Measurements from ENCODE around the gene MOB4. TPM values are rescaled to one million over a fixed set of nuclear protein-coding genes. Genes with fewer than 3 reads are reported as not detected.

Gene MOB4
- total RNA-seq, 1 donor from 2014 or later, result 25.1 TPM

GRCh38 chr2:197506658-197507057, 9.2 kb upstream of the MOB4 start:
- Histone ChIP-seq H3K9ac (ENCODE audit: low read depth in 1 of 3, low read length in 3 of 3) (no peak overlapping the region), H3K4me3 (ENCODE audit: low read length in 3 of 3) (no peak overlapping the region), H3K4me1 (ENCODE audit: control insufficient read depth in 3 of 3, insufficient read depth in 3 of 3, low read length in 3 of 3) (peaks cover 7% of the 10 kb centered on the region in 3 donors), H3K9me3 (ENCODE audit: control insufficient read depth in 3 of 3, low read length in 3 of 3) (no peaks in the 10 kb centered on the region), H3K27ac (ENCODE audit: low read depth, low read length) (no peak overlapping the region), H3K36me3 (ENCODE audit: control insufficient read depth in 3 of 3, insufficient read depth in 3 of 3, low read length in 3 of 3) (peaks cover 14 to 25% (median 14%) of the 10 kb centered on the region in 3 donors), H3K27me3 (ENCODE audit: control insufficient read depth in 3 of 3, insufficient read depth in 3 of 3, low read length in 3 of 3) (no peaks in the 10 kb centered on the region)

- H3K4me1 ChIP-seq (ENCODE audit: control insufficient read depth in 3 of 3, insufficient read depth in 3 of 3, low read length in 3 of 3), result peaks cover 5 to 16% (median 6%) of the 10 kb centered on the region in 3 donors
- no peaks in the 10 kb centered on the region for H3K27me3 ChIP-seq (ENCODE audit: control insufficient read depth in 3 of 3, insufficient read depth in 3 of 3, low read length in 3 of 3)
- peaks cover 0 to 2% (median 0%) of the 10 kb centered on the region in 3 donors for H3K36me3 ChIP-seq (ENCODE audit: control insufficient read depth in 3 of 3, insufficient read depth in 3 of 3, low read length in 3 of 3)
- no peak overlapping the region for H3K27ac ChIP-seq (ENCODE audit: low read depth, low read length)
- no peak overlapping the region for H3K9ac ChIP-seq (ENCODE audit: low read depth in 1 of 3, low read length in 3 of 3)
- no peak overlapping the region for H3K4me3 ChIP-seq (ENCODE audit: low read length in 3 of 3)
- H3K9me3 ChIP-seq (ENCODE audit: control insufficient read depth in 3 of 3, low read length in 3 of 3), result no peaks in the 10 kb centered on the region
Measured at GRCh38 chr2:197513915-197514314, 2.0 kb upstream of the MOB4 start.

- H3K36me3 ChIP-seq (ENCODE audit: control insufficient read depth in 3 of 3, insufficient read depth in 3 of 3, low read length in 3 of 3), result no peaks in the 10 kb centered on the region
- H3K27me3 ChIP-seq (ENCODE audit: control insufficient read depth in 3 of 3, insufficient read depth in 3 of 3, low read length in 3 of 3), result no peaks in the 10 kb centered on the region
- no peaks in the 10 kb centered on the region for H3K9me3 ChIP-seq (ENCODE audit: control insufficient read depth in 3 of 3, low read length in 3 of 3)
- H3K4me1 ChIP-seq (ENCODE audit: control insufficient read depth in 3 of 3, insufficient read depth in 3 of 3, low read length in 3 of 3), result peaks cover 5 to 16% (median 8%) of the 10 kb centered on the region in 3 donors
- H3K27ac ChIP-seq (ENCODE audit: low read depth, low read length), result peak overlapping the region; percentile 96
- peak overlapping the region; percentile 85 to 99 (median 93) for H3K9ac ChIP-seq (ENCODE audit: low read depth in 1 of 3, low read length in 3 of 3)
- H3K4me3 ChIP-seq (ENCODE audit: low read length in 3 of 3), result peak overlapping the region; percentile 87 to 90 (median 87)
Measured at GRCh38 chr2:197514754-197515153, 1.1 kb upstream of the MOB4 start.

GRCh38 chr2:197515315-197515738, 539 bp upstream of the MOB4 start:
- Histone ChIP-seq H3K4me1 (ENCODE audit: control insufficient read depth in 3 of 3, insufficient read depth in 3 of 3, low read length in 3 of 3) (peaks cover 5 to 16% (median 8%) of the 10 kb centered on the region in 3 donors), H3K4me3 (ENCODE audit: low read length in 3 of 3) (peak overlapping the region; percentile 87 to 90 (median 87)), H3K9me3 (ENCODE audit: control insufficient read depth in 3 of 3, low read length in 3 of 3) (no peaks in the 10 kb centered on the region), H3K36me3 (ENCODE audit: control insufficient read depth in 3 of 3, insufficient read depth in 3 of 3, low read length in 3 of 3) (no peaks in the 10 kb centered on the region), H3K27me3 (ENCODE audit: control insufficient read depth in 3 of 3, insufficient read depth in 3 of 3, low read length in 3 of 3) (no peaks in the 10 kb centered on the region), H3K27ac (ENCODE audit: low read depth, low read length) (peak overlapping the region; percentile 96), H3K9ac (ENCODE audit: low read depth in 1 of 3, low read length in 3 of 3) (peak overlapping the region; percentile 85 to 99 (median 93))

GRCh38 chr2:197516393-197516761, 511 bp downstream of the MOB4 start:
- peak overlapping the region; percentile 96 for H3K27ac ChIP-seq (ENCODE audit: low read depth, low read length)
- no peaks in the 10 kb centered on the region for H3K27me3 ChIP-seq (ENCODE audit: control insufficient read depth in 3 of 3, insufficient read depth in 3 of 3, low read length in 3 of 3)
- H3K4me1 ChIP-seq (ENCODE audit: control insufficient read depth in 3 of 3, insufficient read depth in 3 of 3, low read length in 3 of 3), result peaks cover 5 to 16% (median 8%) of the 10 kb centered on the region in 3 donors
- peak overlapping the region; percentile 82 to 93 (median 85) for H3K9ac ChIP-seq (ENCODE audit: low read depth in 1 of 3, low read length in 3 of 3)
- no peaks in the 10 kb centered on the region for H3K36me3 ChIP-seq (ENCODE audit: control insufficient read depth in 3 of 3, insufficient read depth in 3 of 3, low read length in 3 of 3)
- peak overlapping the region; percentile 87 to 96 (median 90) for H3K4me3 ChIP-seq (ENCODE audit: low read length in 3 of 3)
- H3K9me3 ChIP-seq (ENCODE audit: control insufficient read depth in 3 of 3, low read length in 3 of 3), result no peaks in the 10 kb centered on the region

GRCh38 chr2:197517150-197517549, 1.3 kb downstream of the MOB4 start:
- no peaks in the 10 kb centered on the region for H3K36me3 ChIP-seq (ENCODE audit: control insufficient read depth in 3 of 3, insufficient read depth in 3 of 3, low read length in 3 of 3)
- no peak overlapping the region for H3K27ac ChIP-seq (ENCODE audit: low read depth, low read length)
- no peaks in the 10 kb centered on the region for H3K27me3 ChIP-seq (ENCODE audit: control insufficient read depth in 3 of 3, insufficient read depth in 3 of 3, low read length in 3 of 3)
- H3K9ac ChIP-seq (ENCODE audit: low read depth in 1 of 3, low read length in 3 of 3), result peak overlapping the region; percentile 36 to 93 (median 85)
- no peaks in the 10 kb centered on the region for H3K9me3 ChIP-seq (ENCODE audit: control insufficient read depth in 3 of 3, low read length in 3 of 3)
- H3K4me1 ChIP-seq (ENCODE audit: control insufficient read depth in 3 of 3, insufficient read depth in 3 of 3, low read length in 3 of 3), result peaks cover 5 to 16% (median 8%) of the 10 kb centered on the region in 3 donors
- peak overlapping the region; percentile 87 to 96 (median 90) for H3K4me3 ChIP-seq (ENCODE audit: low read length in 3 of 3)

GRCh38 chr2:197538412-197538811, 22.5 kb downstream of the MOB4 start:
- no peaks in the 10 kb centered on the region for H3K27me3 ChIP-seq (ENCODE audit: control insufficient read depth in 3 of 3, insufficient read depth in 3 of 3, low read length in 3 of 3)
- H3K4me3 ChIP-seq (ENCODE audit: low read length in 3 of 3), result no peak overlapping the region
- no peak overlapping the region for H3K9ac ChIP-seq (ENCODE audit: low read depth in 1 of 3, low read length in 3 of 3)
- H3K27ac ChIP-seq (ENCODE audit: low read depth, low read length), result no peak overlapping the region
- H3K9me3 ChIP-seq (ENCODE audit: control insufficient read depth in 3 of 3, low read length in 3 of 3), result no peaks in the 10 kb centered on the region
- no peaks in the 10 kb centered on the region for H3K4me1 ChIP-seq (ENCODE audit: control insufficient read depth in 3 of 3, insufficient read depth in 3 of 3, low read length in 3 of 3)
- peaks cover 4 to 40% (median 36%) of the 10 kb centered on the region in 3 donors for H3K36me3 ChIP-seq (ENCODE audit: control insufficient read depth in 3 of 3, insufficient read depth in 3 of 3, low read length in 3 of 3)

GRCh38 chr2:197539734-197540133, 23.9 kb downstream of the MOB4 start:
- peaks cover 13 to 44% (median 41%) of the 10 kb centered on the region in 3 donors for H3K36me3 ChIP-seq (ENCODE audit: control insufficient read depth in 3 of 3, insufficient read depth in 3 of 3, low read length in 3 of 3)
- H3K4me1 ChIP-seq (ENCODE audit: control insufficient read depth in 3 of 3, insufficient read depth in 3 of 3, low read length in 3 of 3), result no peaks in the 10 kb centered on the region
- no peaks in the 10 kb centered on the region for H3K27me3 ChIP-seq (ENCODE audit: control insufficient read depth in 3 of 3, insufficient read depth in 3 of 3, low read length in 3 of 3)
- no peak overlapping the region for H3K4me3 ChIP-seq (ENCODE audit: low read length in 3 of 3)
- H3K27ac ChIP-seq (ENCODE audit: low read depth, low read length), result no peak overlapping the region
- H3K9ac ChIP-seq (ENCODE audit: low read depth in 1 of 3, low read length in 3 of 3), result no peak overlapping the region
- H3K9me3 ChIP-seq (ENCODE audit: control insufficient read depth in 3 of 3, low read length in 3 of 3), result no peaks in the 10 kb centered on the region

- Histone ChIP-seq H3K27me3 (ENCODE audit: control insufficient read depth in 3 of 3, insufficient read depth in 3 of 3, low read length in 3 of 3) (no peaks in the 10 kb centered on the region), H3K9ac (ENCODE audit: low read depth in 1 of 3, low read length in 3 of 3) (no peak overlapping the region), H3K9me3 (ENCODE audit: control insufficient read depth in 3 of 3, low read length in 3 of 3) (no peaks in the 10 kb centered on the region), H3K4me3 (ENCODE audit: low read length in 3 of 3) (no peak overlapping the region), H3K4me1 (ENCODE audit: control insufficient read depth in 3 of 3, insufficient read depth in 3 of 3, low read length in 3 of 3) (no peaks in the 10 kb centered on the region), H3K36me3 (ENCODE audit: control insufficient read depth in 3 of 3, insufficient read depth in 3 of 3, low read length in 3 of 3) (peaks cover 8 to 32% (median 29%) of the 10 kb centered on the region in 3 donors), H3K27ac (ENCODE audit: low read depth, low read length) (no peak overlapping the region)
Measured at GRCh38 chr2:197543206-197543605, 27.3 kb downstream of the MOB4 start.

- Histone ChIP-seq H3K27me3 (ENCODE audit: control insufficient read depth in 3 of 3, insufficient read depth in 3 of 3, low read length in 3 of 3) (no peaks in the 10 kb centered on the region), H3K36me3 (ENCODE audit: control insufficient read depth in 3 of 3, insufficient read depth in 3 of 3, low read length in 3 of 3) (peaks cover 11 to 34% (median 25%) of the 10 kb centered on the region in 3 donors), H3K9ac (ENCODE audit: low read depth in 1 of 3, low read length in 3 of 3) (no peak overlapping the region), H3K4me1 (ENCODE audit: control insufficient read depth in 3 of 3, insufficient read depth in 3 of 3, low read length in 3 of 3) (no peaks in the 10 kb centered on the region), H3K4me3 (ENCODE audit: low read length in 3 of 3) (no peak overlapping the region), H3K9me3 (ENCODE audit: control insufficient read depth in 3 of 3, low read length in 3 of 3) (no peaks in the 10 kb centered on the region), H3K27ac (ENCODE audit: low read depth, low read length) (no peak overlapping the region)
Measured at GRCh38 chr2:197547163-197547900, 31.5 kb downstream of the MOB4 start.

All from skeletal muscle tissue (tissue), 4 donors.